LNCAP (cell line): Measurements from ENCODE around the gene MC5R.

Experiments
- TF ChIP-seq, protein P1 (sequence below): fragments of 450-650 bp; IDR thresholded peaks from 2 replicates; pipeline ENCODE4 v1.5.1; 2017; ENCODE audit warnings: mild to moderate bottlenecking

The MC5R gene

DNA sequence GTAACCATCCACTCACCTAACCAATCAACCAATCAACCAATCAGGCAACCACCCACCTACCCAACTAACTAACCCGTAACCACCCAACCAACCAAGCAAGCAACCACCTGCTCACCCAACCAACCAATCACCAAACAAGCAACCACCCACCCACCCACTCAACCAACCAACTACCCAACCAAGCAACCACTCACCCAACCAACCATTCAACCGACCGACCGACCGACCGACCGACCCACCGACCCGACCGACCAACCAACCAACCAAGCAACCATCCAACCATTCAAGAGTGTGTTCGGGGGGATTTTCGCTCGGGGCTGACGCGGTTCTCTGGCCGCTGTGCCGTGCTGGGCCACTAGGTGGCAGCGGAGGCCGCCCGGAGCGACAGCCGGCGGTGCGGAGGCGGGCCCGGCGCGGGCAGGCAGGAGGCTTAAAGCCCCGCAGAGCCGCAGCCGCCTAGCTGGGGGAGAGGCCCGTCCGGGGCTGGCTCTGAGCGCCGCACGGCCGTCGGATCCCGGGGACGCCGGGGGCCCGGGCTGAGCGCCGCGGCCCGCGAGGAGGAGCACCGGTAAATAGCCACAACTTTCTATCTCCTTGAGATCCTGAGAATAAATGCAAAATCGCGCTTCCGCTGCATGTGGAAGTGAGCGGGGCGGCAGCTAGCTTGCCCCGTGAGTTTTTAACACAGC is at the start of gene MC5R:
Gene MC5R (plus strand): TSS at position 443 of the 689 bp plus-strand sequence. CDS start 1,617 bp downstream, outside the sequence.
- TF ChIP-seq, protein P1, sequence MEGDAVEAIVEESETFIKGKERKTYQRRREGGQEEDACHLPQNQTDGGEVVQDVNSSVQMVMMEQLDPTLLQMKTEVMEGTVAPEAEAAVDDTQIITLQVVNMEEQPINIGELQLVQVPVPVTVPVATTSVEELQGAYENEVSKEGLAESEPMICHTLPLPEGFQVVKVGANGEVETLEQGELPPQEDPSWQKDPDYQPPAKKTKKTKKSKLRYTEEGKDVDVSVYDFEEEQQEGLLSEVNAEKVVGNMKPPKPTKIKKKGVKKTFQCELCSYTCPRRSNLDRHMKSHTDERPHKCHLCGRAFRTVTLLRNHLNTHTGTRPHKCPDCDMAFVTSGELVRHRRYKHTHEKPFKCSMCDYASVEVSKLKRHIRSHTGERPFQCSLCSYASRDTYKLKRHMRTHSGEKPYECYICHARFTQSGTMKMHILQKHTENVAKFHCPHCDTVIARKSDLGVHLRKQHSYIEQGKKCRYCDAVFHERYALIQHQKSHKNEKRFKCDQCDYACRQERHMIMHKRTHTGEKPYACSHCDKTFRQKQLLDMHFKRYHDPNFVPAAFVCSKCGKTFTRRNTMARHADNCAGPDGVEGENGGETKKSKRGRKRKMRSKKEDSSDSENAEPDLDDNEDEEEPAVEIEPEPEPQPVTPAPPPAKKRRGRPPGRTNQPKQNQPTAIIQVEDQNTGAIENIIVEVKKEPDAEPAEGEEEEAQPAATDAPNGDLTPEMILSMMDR, result peak; percentile 98

DNA sequence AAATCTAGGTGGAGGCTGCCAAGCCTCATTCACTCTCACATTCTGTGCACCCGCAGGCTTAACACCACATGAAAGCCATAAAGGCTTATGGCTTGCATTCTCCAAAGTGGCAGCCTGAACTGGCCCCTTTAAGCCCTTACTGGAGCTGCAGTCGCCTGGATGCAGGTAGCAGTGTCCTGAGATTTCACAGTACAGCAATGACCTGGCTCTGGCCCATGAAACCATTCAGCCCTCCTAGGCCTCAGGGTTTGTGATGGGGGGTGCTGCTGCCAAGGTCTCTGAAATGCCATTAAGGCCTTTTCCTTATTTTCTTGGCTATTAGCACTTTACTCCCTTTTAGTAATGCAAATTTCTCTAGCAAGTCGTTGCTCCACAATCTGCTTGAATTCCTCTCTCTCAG is 48.9 kb upstream of the MC5R start:
- TF ChIP-seq, protein P1, result no peak

DNA sequence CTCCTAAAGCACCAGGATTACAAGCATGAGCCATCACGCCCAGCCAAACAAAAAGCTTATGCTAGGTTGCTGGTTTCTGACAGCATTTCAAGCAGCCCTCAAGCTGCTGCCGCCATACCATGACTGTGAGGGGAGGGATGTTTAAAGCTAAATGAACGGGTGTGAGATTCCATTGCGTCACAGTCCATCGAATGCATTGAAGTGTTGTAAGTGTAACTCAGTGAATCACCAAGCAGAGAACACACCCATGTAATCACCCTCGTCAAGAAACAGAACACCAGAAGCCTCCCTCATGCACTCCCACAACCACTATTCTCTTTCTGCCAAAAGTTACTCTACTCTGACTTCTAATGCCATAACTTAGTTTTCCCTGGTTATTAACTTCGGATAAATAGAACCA is 32.8 kb upstream of the MC5R start:
- TF ChIP-seq, protein P1, result no peak

DNA sequence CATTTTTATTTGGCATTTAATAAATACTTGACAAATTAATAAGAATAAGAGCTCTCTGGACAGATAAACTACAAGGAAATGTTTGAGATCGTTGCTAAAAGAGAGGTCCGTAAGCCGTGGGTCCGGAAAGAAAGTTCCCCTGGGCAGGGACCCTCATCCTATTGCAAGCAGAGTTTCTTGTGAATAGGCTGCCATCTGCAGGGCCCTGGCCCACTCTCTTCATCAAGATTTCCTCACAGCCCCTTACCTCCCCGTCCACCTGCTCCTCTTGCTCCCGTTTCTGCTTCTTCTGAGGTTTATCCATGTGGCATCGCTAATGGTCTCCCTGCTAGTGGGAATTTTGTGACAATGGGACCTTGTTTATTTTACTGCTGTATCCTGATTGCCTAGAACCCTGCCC is 30.1 kb upstream of the MC5R start:
- TF ChIP-seq, protein P1, result no peak

DNA sequence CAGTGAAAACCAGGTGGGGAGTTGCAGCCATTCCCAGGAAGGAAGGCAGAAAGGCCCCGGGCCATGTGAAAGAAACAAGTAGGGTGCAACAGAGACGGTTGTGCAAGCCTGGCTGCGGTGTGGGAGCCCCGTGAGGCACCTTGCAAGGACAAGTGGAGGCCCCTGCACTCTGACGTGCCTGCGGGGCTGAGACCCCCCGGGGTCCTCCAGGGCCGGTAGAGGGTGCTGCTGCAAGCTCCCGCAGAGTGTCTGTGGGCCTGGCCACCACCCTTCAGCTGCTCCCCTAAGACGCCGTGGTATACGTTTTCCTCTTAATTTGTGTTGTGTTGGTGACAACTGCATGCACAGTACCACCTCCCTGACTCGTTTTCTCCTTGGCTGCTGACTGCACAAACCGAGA is 27.4 kb upstream of the MC5R start:
- TF ChIP-seq, protein P1, result no peak

DNA sequence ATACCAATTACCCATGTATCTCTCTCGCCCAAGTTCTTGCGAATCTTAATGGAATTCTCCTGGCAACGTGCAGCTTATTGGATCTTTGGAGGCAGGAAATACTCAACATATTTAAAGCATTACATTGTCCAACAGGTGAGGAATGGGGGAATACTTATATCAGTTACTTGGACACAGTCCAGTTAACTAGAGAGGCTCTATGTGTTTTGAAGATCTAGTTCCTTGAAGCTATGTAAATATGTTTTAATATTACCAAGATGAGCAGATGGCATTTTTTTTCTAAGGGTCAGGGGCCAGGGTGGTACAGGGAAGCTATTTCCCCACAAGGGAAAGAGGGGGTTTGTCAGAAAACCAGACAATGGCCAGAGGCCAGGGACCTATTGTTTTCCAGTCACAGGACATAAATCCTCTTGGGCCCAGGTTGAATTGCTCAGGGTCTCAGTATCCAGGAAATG is 26.8 kb upstream of the MC5R start:
- TF ChIP-seq, protein P1, result no peak

DNA sequence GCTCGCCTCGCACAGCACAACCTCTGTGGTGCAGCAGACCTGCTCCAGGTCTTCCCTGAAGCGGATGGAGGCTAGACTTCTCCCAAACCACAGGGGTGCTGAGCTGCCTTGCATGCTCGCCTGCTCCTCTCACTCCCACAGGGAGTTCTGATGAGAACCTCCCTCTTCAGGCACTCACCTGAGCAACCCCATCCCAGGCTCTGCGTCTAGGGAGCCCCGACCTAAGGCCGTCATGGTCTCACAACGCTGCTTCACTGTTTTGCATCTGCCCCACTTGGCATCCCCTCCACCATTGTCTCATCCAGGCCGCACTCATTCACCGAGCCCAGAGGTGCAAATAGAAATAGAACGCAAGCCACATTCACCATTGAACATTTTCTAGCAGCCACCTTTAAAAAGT is 24.6 kb upstream of the MC5R start:
- TF ChIP-seq, protein P1, result no peak
